CD4-positive, alpha-beta T cell treated with Interleukin-17A for 4 hours (primary cell): Measurements from ENCODE around the gene GCC2.
"Not testable (repeated sequence)": the region's sequence is repeated elsewhere in the genome, so short reads cannot be mapped to it uniquely, and the experiment has no call there.

Experiments used
- DNase-seq: peaks from one replicate; pipeline ENCODE4 v3.0.0-alpha.2; 2020; ENCODE audit warnings: mixed read lengths

Gene GCC2, protein sequence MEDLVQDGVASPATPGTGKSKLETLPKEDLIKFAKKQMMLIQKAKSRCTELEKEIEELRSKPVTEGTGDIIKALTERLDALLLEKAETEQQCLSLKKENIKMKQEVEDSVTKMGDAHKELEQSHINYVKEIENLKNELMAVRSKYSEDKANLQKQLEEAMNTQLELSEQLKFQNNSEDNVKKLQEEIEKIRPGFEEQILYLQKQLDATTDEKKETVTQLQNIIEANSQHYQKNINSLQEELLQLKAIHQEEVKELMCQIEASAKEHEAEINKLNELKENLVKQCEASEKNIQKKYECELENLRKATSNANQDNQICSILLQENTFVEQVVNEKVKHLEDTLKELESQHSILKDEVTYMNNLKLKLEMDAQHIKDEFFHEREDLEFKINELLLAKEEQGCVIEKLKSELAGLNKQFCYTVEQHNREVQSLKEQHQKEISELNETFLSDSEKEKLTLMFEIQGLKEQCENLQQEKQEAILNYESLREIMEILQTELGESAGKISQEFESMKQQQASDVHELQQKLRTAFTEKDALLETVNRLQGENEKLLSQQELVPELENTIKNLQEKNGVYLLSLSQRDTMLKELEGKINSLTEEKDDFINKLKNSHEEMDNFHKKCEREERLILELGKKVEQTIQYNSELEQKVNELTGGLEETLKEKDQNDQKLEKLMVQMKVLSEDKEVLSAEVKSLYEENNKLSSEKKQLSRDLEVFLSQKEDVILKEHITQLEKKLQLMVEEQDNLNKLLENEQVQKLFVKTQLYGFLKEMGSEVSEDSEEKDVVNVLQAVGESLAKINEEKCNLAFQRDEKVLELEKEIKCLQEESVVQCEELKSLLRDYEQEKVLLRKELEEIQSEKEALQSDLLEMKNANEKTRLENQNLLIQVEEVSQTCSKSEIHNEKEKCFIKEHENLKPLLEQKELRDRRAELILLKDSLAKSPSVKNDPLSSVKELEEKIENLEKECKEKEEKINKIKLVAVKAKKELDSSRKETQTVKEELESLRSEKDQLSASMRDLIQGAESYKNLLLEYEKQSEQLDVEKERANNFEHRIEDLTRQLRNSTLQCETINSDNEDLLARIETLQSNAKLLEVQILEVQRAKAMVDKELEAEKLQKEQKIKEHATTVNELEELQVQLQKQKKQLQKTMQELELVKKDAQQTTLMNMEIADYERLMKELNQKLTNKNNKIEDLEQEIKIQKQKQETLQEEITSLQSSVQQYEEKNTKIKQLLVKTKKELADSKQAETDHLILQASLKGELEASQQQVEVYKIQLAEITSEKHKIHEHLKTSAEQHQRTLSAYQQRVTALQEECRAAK (N-terminal part only)

DNA sequence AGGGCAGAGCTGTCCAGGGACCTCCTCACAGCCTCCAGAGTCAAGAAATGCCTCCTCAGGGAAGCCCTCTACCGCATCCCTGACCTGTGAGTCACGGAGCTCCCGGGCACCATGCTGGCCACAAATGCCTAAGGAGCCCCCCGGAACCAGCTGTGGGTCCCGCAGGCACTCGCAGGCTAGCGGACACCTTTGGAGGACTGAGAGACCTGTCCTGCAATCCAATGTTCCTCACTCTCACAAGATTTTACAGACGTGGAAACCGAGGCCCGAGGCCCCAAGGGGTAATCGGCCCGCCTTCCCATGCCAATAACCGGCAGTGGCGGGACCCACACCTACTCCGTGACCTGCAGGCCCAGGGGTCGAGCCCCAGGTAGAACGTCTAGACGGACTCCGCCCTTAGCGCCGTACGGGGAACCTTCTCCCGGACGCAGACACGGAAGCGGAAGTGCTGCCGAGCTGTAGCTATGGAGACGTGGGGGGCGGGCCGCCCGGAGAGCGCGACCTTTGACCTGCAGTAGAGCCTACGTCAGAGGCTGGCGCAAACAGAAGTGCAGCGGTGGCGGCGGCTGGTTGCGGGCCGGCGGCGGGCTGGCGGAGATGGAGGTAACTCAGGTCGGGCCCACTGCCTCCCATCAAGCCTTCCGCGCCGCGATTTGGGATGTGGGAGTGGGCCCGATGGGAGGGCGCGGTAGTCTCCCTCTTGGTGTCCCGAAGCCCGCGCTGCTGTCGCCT is at the start of gene GCC2:
Gene GCC2, plus strand, starts transcription at position 529 of the 732 bp plus-strand sequence. Its CDS starts 69 bp downstream, at position 598.
- peak; percentile 97 for DNase-seq

DNA sequence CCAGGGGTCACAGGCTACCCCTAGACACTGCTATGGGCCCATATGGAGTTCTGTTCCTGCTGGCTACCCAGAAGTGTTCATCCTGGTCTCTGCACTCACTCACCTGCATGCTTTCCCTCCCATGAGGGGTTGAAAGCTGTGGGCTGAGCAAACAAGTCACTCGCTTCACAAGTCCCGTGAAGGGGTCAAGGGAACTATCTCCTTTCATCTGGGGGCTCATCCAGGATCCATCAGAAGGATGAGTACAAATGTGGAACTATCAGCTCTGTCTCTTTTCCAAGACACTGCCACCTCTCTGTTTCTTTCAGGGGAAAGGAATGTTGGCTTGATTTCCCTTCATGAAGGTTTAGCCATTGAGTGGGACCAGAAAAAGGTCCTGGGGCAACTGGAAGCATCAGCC is 49.5 kb upstream of the GCC2 start:
- DNase-seq = no peak

DNA sequence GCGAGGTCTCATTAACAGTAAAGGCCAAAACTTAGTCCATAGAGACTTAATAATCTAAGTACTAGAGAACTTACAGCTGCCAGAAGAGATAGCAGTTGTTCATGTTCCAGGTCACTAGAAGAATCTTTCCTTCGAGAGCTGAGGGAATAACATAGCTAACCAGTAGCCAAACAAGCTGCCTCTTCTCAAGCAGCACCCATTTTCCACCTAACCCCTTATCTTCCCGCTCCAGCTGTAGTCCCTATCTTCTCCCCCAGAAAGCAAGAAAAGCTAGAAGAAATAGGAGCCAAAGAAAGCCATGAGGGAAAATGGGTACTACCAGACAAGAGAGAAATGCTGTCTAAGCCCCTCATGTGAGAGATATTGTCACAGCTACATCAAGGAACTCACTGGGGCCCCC is 47.2 kb upstream of the GCC2 start:
- DNase-seq = no peak

DNA sequence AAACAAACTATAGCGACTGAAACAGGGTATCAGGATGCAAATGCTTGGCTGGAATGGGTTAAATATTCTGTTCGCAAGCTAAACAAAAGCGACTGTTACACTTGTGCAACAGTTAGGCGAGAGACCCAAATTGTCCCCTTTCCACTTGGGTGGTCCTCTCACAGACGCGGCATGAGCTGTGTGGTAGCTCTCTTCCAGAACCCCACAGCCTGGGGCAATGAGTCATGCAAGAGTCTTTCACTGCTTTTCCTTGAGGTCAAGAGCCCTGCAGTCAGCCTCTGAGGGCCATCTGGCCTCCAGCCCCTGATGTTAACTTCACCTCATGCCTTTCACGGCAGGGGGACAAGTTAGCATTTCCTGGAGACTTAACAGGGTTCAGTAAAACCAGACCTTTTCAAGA is 45.5 kb upstream of the GCC2 start:
- no peak for DNase-seq

DNA sequence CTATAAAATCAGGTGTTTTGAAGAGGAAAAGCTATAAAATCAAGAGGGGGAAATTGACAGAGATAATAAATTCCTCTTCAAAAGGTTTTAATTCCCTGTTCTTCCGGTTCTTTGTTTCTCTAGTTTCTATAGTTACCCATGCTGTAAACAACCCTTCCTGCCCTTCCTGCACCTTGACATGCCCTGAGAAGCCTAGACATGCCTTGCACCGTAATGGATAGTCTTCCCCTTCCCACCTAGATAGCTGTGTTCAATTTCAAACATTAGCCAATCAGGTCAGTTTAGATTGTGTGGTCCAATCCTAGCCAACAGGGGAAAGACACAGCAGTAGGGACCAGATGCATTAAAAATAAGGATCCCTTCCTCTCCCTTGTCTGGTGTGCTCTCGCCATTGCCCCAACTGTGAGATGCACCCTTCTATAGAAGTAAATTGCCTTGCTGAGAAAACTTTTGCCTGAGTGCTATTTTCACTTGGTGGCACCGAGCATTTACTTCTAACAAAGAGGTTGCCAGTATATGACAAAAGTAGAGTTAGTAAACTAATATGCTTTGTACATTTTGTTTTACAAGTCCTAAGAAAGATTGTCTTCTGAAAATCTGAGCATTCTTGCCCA is 44.1 kb upstream of the GCC2 start:
- DNase-seq = no peak

DNA sequence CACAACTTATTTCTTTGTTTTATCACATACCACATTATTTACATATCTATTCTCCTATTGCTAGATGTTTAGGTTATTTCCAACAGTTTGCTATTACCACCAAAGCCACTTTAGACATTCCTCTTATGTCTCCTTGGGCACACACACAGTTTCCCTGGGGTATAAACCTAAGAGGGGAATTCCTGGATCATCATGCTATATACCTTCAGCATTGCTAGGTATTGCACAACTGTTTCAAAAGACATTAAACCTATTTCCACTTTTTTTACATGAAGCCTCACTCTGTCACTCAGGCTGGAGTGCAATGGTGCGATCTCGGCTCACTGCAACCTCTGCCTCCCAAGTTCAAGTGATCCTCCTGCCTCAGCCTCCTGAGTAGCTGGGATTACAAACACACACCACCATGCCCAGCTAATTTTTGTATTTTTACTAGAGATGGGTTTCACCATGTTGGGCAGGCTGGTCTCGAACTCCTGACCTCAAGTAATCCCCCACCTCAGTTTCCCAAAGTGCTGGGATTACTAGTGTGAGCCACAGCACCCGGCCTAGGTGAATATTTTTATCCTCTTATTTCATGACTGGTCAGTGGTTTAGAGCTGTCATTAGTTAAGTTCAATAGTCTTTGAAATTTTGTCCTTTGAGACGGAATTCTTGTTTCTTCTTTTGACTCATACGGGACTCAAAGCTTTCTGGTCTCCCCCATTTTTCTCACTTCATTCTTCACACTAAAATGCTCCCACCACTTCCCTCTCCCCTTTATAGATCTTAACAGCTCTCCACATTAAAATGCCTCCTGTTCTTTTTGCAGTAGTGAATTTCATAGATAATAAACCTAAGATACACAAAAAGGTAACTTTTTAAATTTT is 40.9 kb upstream of the GCC2 start:
- DNase-seq = no peak

DNA sequence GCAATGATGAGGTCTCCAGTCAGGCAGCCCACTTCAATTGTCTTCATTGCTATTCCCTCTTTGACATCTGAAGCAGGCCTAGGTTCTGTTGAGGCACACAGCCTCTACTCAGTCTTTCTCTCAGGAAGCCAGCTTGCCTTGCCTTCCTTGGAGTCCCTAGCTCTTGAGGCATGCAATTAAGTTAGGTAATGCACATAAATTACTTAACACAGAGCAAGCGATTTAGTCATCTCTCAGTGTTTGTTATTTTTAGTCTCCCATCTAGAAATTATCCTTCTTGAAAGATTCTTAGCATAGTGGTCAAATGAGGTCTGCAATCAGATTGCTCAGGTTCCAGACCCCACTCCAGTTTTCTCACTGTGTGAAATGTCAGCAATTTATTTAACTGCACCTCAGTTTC is 39.2 kb upstream of the GCC2 start:
- DNase-seq = no peak

DNA sequence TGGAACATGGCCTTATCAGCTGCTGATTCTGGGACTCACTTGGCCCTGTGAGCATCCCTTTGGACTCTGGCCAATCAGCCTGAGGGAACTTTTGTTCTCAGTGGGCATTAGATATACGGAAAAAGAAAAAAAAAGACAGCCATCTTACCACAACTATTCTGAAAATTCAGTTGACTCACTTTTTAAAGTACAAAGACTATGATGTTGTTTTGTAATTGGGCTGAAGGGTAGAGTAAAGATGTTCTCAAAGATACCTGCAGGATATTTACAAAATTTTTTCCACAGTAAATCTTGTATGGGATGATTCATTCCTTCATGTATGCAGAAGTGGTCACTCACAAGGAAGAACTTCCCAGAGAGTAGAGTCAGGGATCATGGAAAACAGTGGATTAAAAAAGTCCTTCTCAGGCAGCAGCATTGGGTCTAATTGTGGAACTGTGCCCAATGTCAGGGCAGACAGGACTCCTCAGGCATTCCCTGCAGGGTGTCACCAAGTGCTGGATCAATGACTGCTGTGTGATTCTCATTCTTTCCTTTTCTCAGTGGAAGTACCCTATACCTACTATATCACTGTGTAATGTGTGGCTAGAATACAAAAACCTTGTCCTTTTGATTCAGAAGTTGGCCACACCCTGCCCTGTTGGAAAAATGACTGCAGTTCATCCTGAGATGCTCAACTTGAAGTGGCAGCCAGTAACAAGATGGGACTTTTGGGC is 35.9 kb upstream of the GCC2 start:
- DNase-seq = no peak

DNA sequence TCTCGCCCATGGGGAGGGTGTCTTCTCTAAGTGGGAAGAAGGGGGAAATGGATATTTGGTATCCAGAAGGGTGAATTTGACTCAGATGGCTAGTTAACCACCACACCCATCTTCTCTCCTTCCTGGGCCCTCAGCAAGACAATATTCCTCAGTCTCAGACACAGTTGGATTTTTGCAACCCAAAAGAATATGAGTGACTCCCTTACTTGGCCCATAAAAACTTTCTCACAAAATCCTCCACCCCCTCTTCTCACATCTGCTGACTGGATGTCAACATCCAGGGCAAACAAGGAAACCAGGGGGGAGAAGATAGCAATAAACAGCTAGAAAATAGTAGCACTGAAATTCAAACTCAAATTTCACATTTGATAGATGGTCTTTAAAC is 35.3 kb upstream of the GCC2 start:
- no peak for DNase-seq

DNA sequence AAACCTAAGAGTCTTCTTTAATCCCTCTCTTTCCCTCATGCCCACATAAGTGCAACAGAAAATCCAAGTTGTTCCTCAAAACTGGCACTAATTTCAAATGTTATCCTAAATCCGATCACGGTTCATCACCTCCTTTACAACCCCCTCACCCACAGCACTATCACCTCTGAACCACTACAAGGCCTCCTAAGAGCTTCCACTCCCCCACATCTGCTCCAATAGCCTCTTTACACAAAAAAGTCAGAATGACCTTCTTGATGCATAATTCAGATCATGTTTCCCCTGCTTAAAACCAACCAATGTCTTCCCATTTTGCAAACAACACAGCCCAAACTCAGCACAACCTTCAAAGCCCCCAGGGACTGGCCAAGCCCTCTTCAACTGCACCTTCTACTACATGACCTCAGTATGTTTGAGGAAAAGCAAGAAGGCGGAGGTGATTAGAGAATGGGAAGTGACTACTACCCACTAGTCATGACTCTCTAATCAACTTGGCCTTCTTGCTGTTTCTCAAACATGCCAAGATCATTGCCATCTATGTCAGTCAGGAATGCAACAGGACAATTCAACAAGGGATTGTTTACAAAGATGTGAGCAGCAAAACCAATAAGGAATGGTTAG is 34.6 kb upstream of the GCC2 start:
- no peak for DNase-seq

DNA sequence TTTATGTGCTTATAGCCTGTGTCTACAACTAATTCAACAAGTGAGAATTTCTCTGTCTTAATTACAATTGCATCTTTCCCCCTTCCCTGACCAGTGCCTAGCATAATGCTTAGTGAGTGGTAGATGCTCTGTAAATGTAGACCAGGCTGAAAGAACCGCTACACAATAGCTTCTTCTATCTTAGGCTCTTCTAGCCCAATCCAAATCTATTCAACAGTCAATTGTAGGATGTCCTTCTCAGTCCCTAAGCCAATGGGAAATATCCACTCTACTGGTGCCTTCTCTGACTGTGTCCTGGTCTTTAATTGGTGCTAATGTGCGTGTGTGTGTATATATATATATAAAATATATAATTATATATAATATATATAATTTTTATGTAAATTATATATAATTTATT is 34.1 kb upstream of the GCC2 start:
- no peak for DNase-seq

DNA sequence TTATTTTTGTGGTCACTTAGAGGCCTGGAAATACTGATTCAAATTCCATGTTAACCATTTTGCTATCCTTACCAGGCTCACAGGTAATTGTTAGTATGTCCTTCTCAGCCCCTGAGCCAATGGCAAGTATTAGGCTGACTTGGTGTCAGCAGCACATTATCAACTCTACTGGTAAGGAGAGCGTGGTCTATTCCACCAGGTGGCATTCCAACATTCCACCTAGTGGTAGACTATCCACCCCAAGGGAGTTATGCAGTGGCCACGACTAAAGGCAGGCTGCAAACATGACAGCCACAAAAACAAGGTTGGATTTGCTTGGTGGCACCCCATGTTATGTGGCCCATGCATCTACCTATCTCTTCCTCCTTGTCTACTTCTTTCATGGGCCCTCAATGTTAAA is 31.8 kb upstream of the GCC2 start:
- DNase-seq = peak; percentile 24

DNA sequence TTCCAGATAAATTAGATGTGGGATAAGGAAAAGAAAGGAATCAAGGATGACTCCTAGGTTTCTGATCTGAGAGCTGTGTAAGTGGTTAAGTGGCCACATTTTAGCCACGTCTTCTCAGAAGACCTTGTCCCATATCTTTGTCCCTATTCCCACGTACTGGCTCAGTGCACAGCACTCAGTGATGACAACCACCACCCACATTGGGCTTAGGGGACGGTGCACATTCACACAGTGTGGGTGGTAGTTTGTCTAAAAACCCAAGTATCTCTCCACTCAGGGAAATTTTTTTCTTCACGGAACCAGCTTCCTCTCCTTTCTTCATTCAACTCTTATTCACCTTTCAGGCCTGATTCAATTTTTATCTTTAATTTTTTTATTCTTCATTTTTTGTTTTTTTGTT is 30.6 kb upstream of the GCC2 start:
- no peak for DNase-seq

DNA sequence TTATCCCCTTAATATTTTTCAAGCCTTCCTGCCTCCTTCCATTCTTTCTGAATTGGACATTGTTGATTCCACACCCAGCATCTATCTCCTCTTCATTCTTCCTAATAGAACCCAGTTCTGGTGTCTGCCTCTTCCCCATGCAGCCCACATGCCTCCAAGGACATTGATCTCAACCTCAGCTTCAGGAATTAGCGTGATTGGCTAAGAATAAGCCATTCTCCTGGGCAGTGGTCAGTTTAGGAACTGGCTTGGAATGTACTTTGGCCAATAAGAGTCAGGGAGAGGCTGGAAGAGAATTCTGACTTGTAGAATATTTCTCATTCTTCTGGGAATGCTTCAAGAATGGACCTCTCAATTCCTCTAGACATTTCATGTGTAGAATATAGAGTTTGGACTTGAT is 25.9 kb upstream of the GCC2 start:
- no peak for DNase-seq

DNA sequence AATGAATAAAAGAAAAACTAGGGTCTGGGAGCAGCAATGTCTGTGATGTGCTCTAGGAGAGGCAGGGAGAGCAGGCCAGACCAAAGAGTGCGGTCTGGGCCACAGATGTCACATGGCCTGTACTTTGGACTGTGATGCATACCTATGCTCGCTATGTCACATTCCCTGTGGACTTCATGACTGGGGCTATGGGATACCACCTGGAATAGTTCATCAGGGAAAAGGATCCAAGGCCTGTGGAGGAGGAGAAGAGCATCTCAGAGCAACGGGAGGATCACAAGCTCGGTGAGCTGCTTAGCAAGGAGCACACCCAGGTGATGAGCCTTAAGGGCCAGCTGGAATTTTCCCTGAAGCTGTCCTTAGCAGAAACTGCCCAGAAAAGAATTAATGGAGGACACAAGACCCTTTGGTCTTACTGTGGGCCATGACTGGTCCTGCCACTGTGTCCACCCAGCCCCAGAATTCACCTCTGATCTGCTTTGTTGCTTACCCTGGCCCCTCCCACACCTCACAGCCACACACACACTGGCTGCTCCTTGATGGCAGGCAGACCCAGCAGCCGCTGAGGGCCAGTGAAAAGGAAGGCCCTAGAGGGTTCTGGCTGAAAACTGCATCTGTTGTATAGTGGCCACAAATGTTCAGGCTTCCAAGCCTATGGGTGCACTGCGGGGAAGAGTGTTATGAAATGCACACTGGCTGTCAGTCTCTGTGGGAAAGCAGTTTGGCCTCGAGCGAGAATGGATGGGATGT is 25.3 kb upstream of the GCC2 start:
- no peak for DNase-seq

DNA sequence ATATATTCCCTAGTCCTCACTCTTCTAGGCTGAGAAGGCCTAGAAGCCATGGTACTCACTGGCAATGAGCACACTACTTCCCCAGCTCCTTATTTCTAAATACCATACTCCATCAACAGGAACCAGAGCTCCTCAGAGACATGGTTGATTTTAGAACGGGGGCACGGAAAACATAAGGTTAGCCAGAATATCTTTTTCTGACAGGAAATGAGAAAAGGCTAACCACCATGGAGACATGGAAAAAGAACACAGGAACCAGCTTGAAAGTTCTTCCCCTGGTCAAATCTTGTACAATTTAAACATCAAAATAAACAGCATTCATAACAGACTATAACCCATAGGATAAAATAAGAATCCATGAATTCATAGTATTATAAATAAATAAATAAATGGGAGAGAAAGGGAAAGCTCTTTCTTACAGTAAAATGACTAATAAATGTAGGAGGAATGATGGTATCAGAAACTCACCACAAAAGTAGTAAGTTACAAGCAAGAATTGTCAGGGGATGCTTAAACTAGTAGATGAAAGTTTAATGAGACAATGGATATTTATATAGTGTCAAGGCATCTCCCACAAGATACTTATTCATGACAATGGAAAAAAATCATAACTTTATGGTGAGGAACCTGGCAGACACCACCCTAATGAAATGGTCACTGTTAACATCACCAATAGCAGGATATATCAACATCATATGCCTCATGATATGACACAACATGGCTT is 20.6 kb upstream of the GCC2 start:
- DNase-seq = no peak

DNA sequence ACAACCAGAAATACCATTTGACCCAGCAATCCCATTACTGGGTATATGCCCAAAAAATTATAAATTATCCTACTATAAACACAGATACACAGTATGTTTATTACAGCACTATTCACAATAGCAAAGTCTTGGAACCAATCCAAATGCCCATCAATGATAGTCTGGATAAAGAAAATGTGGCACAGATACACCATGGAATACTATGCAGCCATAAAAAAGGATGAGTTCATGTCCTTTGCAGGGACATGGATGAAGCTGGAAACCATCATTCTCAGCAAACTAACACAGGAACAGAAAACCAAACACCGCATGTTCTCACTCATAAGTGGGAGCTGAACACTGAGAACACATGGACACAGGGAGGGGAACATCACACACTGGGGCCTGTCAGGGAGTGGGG is 13.4 kb upstream of the GCC2 start:
- DNase-seq = not testable (repeated sequence)

DNA sequence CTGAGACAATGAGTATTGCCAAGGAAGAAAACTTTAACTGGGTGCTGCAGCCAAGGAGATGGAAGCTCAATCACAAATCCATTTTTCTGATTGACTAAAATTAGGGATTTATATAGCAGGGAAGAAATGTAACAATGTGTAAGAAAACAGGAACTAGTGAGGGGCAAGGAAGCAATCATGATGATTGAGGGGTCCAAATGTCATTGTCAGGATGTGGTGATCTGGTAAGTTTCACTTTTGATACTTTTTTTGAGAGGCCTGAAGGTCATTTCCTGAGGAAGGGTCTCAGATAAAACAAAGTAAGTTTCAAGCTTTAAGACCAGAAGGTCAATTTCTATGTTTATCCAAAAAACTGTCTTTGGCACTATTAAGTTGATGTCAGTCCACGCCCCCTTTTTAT is 12.0 kb upstream of the GCC2 start:
- no peak for DNase-seq
